GM10266 (cell line): ENCODE data around the gene CNTNAP2.
"Not testable (repeated sequence)": the region's sequence is repeated elsewhere in the genome, so short reads cannot be mapped to it uniquely, and the experiment has no call there.

ENCODE experiments used
- DNase-seq: peaks from one replicate; pipeline ENCODE4 v3.0.0; 2012; ENCODE audit errors: extremely low spot score
- TF ChIP-seq, protein P1 (sequence below): IDR thresholded peaks from 2 replicates; pipeline ENCODE4 v1.5.1; 2012; ENCODE audit warnings: mild to moderate bottlenecking, low read depth; ENCODE audit not compliant: control insufficient read depth, insufficient read depth; ENCODE audit errors: missing control alignments

CNTNAP2 gene

DNA sequence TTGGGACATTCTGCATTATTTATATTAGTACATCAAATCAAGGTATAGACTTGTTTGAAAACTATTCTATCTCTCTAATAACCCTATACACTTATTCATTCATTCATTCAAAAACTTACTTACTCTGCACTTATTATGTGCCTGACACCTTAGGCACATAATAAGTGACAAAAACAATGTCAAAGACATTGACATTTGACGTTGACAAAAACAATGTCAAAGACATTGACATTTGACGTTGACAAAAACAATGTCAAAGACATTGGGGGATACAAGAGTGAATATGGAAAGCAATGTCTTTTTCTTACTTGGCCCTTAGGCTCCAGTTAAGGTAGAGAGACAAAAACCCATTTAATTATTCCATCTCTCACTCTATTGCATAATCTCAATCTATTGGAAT lies 116.0 kb downstream of the CNTNAP2 start:
- DNase-seq: no peak
- TF ChIP-seq, protein P1, sequence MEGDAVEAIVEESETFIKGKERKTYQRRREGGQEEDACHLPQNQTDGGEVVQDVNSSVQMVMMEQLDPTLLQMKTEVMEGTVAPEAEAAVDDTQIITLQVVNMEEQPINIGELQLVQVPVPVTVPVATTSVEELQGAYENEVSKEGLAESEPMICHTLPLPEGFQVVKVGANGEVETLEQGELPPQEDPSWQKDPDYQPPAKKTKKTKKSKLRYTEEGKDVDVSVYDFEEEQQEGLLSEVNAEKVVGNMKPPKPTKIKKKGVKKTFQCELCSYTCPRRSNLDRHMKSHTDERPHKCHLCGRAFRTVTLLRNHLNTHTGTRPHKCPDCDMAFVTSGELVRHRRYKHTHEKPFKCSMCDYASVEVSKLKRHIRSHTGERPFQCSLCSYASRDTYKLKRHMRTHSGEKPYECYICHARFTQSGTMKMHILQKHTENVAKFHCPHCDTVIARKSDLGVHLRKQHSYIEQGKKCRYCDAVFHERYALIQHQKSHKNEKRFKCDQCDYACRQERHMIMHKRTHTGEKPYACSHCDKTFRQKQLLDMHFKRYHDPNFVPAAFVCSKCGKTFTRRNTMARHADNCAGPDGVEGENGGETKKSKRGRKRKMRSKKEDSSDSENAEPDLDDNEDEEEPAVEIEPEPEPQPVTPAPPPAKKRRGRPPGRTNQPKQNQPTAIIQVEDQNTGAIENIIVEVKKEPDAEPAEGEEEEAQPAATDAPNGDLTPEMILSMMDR: no peak

DNA sequence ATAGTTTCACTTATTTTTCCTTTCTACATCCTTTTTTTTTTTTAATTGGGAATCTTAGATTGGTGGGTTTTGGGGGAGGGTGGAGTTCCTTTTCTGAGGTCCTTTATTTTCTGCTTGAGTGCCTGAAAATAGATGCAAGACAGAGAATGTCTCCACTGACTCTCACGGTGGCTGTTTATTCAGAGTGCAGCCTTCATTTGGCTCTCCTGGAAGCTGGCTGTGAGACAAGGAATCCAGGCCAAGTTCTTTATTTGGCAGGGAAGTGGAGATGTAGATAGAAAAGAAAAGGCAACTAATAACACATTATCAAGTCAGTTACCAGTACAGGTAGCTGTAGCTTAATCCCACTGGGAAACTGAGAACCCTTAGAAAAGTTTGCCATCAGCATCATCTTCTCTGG lies 118.6 kb downstream of the CNTNAP2 start:
- TF ChIP-seq, protein P1: no peak
- no peak for DNase-seq

DNA sequence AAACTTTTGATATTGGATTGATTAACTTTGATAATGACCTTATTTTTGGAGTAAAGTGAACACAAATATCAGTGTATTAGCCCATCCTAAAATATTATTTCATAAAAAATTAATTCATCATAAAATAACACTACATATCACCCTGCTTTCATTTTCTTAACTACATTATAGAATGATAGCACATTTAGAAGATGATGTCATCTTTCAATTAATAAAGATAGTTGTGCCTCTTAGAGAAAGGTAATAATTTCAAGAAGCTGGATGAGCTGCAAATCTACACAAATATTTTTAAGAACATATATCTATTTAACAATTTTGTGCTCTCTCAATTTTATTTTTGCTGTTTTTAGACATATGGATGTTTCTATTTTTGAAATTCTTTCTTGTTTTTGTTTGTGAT lies 126.1 kb downstream of the CNTNAP2 start:
- DNase-seq: no peak

DNA sequence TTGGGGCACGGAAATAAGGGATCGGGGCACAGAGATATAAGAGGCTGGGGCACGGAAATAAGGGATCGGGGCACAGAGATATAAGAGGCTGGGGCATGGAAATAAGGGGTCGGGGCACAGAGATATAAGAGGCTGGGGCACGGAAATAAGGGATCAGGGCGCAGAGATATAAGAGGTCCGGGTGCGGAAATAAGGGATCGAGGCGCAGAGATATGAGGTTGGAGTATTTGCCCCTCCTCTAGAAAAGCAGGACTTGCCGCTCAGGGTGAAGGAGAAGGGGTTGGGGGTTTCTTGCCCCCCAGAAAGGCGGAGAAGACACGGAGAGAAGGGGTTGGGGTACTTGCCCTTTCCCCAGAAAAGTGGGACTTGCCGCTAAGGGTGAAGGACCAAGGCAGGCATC lies 131.4 kb downstream of the CNTNAP2 start:
- DNase-seq: not testable (repeated sequence)

More for the DNA sequence above, 126.1 kb downstream of the CNTNAP2 start:
- TF ChIP-seq, protein P1: no peak

DNA sequence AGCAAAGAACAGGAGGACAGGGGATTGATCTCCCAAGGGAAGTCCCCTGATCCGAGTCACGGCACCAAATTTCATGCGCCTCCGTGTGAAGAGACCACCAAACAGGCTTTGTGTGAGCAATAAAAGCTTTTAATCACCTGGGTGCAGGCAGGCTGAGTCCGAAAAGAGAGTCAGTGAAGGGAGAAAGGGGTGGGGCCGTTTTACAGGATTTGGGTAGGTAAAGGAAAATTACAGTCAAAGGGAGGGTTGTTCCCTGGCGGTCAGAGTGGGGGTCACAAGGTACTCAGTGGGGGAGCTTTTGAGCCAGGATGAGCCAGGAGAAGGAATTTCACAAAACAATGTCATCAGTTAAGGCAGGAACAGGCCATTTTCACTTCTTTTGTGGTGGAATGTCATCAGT lies 132.1 kb downstream of the CNTNAP2 start:
- DNase-seq: not testable (repeated sequence)

DNA sequence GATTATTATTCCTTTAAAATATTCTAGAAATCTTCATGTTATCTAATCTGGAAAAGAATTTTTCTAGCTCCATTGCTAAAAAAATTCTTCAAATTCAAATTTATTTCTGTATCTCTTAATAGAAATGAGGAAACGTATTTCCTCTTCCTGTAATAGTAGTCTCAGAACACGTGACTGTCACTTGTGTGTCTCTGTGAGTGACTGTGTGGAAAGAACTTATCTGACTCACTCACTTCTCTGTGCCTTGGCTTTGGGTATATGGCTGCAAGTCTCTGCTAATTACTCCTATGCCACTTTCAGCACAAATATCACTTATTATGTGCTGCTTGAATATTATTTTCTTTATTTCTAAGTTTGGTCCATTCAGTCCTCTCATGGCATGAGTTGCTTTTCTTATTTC lies 132.7 kb downstream of the CNTNAP2 start:
- no peak for DNase-seq
- TF ChIP-seq, protein P1: no peak

DNA sequence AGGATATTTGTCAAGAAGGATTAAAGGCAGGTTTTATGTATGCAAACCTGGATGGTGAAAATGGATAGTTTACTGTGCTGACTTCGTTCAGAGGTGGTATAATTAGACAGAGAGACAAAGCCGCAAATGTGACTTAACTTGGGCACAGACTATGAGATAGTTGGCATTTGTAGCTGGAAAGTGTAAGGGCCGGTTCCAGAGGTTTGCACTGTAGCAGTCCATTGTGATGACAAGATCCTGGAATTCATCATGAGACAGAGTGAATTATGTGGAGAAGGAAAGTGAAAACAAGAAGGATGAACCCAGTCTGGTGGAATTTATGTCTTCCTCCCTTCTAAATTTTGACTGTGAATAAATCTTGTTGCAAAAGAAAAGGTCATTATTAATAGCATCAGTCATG lies 139.0 kb downstream of the CNTNAP2 start:
- no peak for DNase-seq
- TF ChIP-seq, protein P1: no peak

DNA sequence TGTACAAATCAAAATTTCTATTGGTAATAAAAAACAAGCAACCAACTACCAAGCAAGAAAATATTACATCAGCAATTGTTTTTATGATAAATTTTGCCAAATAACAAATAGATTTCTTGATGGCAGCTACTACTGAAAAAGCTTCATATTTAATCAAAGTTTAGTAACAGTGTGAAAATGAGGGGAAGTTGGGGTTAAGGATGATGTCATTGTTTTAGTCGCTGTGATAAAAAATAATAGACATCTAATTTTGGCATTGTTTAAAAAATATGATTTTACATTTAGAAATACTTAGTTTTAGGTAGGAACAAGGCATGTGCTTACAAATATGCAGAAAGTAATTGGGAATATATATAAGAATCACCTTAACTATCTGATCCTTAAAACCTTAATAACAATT lies 145.9 kb downstream of the CNTNAP2 start:
- DNase-seq: no peak
- TF ChIP-seq, protein P1: no peak
